Endometrial microvascular endothelial cells (primary cell): ENCODE data around the gene FAM53B. TPM values are rescaled to one million over a fixed set of nuclear protein-coding genes. Genes with fewer than 3 reads are reported as not detected.

Source experiments
- in situ Hi-C: cut with HindIII; loops from 2 replicates; pipeline ENCODE4 v1.10.0; 2017; ENCODE audit warnings: low sequenced_read_pairs, low pct_unique_long_range_greater_than_20kb; ENCODE audit errors: inconsistent ontology term
- total RNA-seq: library from RNA; depleted of rRNA; stranded (reverse); fragments of >200 nt; gene quantifications from one replicate; pipeline ENCODE4 v1.2.3, GENCODE V29; 2015; ENCODE audit errors: inconsistent ontology term

FAM53B gene
- total RNA-seq, 1 donor from 2014 or later, result 12.3 TPM

- in situ Hi-C loops, result no loop called here
Measured at GRCh38 chr10:124713679-124714255, 30.4 kb downstream of the FAM53B start.

DNA sequence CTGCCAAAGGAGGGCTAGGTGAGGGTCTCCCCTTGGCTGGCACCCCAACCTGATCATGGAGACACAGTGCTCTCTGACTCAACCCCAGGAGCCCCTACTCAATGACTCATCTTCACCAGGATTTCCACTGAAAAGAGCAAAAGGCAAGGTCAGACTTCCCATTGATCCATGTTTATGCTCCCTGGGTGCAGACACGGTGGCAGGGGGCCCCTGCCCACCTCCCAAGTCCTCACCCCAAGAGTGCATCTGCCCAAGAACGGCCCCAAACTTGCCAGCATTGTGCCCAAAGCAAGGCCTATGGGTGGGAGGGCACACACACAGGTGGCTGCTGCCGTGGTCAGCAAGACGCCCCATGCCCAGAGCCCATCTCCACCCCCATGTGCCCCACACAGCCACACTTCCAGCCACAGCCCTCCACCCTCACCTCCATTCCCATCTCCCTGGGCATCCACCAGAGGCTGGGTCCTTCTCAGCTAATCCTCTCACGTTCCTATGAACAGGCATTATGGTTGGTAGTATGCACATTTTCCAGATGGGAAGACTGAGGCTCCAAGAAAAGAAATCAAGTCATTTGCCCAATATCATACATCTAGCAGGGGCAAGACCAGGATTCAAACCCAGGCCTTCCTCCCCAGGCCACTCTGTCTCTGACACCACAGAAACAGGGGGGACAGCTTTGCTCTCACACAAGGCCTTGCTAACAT lies 31.3 kb downstream of the FAM53B start:
- in situ Hi-C loops, result no loop called here

- in situ Hi-C loops, result no loop called here
Measured at GRCh38 chr10:124711145-124711544, 33.0 kb downstream of the FAM53B start.

GRCh38 chr10:124710266-124710881 lies 33.8 kb downstream of the FAM53B start:
- in situ Hi-C loops, result no loop called here

GRCh38 chr10:124709861-124710260 lies 34.3 kb downstream of the FAM53B start:
- in situ Hi-C loops, result no loop called here

DNA sequence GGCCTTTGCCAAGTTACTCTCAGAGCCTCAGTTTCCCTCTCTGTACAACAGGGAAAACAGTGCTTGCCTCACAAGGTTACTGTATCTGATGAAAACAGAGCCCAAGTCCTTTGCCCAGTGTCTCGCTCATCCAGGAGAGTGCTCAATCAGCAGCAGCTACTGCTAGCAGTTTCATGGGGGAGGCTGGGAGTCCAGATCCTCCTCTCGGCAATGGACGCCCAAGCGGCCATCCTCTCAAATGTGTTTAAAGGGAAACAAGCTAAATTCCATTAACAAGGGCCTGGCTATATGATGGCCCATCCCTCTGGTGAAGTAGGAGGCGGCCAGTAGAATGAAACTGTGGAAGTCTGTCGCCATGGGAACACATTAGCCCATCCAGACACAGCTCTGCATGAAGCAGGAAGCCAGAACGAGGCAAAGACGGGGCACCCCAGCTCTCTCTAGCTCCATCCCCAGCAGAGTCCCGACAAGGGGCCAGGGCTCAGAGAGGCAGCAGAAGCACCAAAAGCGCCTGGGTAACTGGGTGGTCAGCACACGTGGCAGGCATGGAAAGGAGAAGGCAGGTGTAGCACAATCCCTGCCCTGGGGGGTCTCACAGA lies 35.2 kb downstream of the FAM53B start:
- in situ Hi-C loops, result no loop called here

DNA sequence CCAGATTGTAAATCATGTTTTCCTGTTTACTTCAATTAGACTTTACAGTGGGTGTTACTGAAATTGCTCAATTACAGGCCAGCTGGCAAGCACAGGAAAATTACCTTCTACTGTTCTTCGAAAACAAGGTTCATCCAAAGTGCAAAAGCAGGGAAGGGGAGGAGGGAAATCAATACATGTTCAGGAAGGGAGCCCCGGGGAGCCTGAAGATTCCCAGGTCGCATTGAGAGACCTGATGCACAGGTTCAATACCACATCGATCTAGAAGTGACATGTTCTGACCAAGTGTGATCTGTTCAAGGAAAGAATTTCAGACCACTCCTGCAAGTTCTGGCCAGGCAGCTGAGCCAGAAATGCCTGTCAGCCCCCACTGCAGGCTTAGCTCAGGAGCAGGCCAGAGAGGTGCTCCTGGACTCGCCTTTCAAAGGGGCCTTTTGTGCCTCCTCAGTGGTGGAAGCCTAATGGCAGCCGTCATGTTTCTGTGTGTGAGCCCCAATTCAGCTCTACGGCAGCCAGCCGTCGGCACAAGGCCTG lies 35.9 kb downstream of the FAM53B start:
- in situ Hi-C loops, result no loop called here

- in situ Hi-C loops, result no loop called here
Measured at GRCh38 chr10:124707551-124707950, 36.6 kb downstream of the FAM53B start.

- in situ Hi-C loops, result no loop called here
Measured at GRCh38 chr10:124707144-124707467, 37.1 kb downstream of the FAM53B start.

- in situ Hi-C loops, result no loop called here
Measured at GRCh38 chr10:124706462-124707143, 37.6 kb downstream of the FAM53B start.

GRCh38 chr10:124705817-124706461 lies 38.2 kb downstream of the FAM53B start:
- in situ Hi-C loops, result no loop called here

DNA sequence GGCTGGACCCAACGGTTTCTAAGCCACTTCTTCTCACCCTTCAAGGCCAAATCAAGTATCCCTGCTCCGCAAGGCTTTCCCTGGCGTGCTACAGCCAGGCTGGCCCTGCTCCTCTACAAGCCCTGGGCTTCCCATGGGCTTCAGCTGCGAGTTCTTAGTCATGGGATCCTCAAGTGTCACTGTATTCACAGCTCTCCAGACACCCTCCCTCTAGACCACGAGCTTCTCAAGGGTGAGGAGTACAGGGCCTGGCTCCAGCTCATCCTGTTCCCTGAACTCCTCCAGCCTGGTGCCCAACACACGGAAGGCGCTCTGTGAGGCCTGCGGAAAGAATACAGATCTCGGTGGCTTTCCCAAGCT lies 38.8 kb downstream of the FAM53B start:
- in situ Hi-C loops, result no loop called here

GRCh38 chr10:124704428-124705380 lies 39.5 kb downstream of the FAM53B start:
- in situ Hi-C loops, result no loop called here

- in situ Hi-C loops, result no loop called here
Measured at GRCh38 chr10:124703778-124704427, 40.3 kb downstream of the FAM53B start.

DNA sequence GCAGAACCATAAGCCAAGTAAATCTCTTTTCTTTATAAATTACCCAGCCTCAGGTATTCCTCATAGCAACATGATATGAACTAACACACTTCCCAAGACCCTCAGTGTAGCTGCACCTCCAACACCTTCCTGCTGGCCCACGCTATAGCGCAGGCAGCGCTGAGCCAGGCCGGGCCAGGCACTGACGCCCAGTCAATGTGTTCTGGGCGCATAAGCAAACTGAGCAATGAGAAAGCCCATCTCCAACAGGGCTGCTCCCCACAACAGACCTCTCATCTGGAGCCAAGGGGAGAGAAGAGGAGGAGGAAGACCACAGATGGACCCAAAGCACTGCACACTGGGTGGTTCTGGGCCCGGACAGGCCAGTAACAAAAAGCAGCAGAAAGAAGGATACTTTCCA lies 40.8 kb downstream of the FAM53B start:
- in situ Hi-C loops, result no loop called here

DNA sequence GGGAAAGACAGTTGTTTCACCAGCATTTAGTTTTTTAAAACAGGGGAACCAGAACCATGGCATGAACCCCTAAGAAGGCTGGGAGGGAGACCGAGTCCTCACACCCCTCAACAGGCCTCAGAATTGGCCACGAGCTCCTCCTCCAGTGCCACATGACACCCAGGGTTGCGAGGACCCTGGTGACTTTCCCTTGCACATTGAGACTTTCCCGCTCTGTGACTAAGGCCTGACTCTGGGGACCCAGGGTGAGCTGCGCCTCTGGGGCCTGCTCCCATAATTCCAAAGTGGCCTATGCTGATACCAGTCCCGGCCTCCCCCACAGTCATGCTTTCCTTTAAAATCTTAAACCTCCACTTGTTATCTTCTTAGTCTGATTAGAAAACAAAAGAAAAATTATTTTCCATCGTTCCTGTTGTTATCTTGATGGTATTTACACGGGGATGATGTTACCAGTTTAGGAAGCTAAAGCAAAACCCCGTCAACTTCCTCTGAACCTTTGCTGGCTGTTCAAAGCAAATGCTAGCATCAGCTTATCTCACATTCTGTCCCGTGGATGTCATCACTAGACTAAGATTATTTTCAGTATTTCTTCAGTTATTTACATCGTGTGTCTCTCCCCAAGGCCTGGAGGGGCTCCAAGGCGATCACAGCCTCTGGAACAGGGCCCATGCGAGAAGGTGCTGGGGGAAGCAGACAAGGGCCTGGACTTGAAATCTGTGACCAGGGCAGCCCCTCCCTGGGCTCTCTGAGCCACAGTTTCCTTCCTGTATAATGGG lies 42.1 kb downstream of the FAM53B start:
- in situ Hi-C loops, result no loop called here

DNA sequence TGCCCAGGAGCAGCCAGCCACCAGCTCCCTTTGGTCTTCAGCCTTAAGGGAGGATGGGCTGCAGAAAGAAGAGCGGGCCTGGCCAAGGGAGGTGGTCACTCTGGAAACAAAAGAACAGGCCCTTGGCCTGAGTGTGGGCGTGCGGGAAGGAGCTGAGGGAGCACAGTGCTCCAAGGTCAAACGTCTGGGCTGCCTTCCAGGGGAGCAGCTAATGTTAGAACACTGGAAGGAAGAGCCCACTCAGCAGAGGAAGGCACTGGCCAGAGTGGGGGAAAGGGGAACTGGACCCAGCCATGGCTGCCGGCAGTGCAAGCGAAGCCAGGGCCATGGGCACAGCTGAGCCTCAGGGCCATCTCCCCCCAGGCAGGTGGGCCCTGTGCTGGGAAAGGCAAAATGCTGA lies 42.7 kb downstream of the FAM53B start:
- in situ Hi-C loops, result no loop called here
